ENCODE measurements around the gene RHOF.
"Not testable (repeated sequence)": the region's sequence is repeated elsewhere in the genome, so short reads cannot be mapped to it uniquely, and the experiment has no call there.

The RHOF gene

DNA sequence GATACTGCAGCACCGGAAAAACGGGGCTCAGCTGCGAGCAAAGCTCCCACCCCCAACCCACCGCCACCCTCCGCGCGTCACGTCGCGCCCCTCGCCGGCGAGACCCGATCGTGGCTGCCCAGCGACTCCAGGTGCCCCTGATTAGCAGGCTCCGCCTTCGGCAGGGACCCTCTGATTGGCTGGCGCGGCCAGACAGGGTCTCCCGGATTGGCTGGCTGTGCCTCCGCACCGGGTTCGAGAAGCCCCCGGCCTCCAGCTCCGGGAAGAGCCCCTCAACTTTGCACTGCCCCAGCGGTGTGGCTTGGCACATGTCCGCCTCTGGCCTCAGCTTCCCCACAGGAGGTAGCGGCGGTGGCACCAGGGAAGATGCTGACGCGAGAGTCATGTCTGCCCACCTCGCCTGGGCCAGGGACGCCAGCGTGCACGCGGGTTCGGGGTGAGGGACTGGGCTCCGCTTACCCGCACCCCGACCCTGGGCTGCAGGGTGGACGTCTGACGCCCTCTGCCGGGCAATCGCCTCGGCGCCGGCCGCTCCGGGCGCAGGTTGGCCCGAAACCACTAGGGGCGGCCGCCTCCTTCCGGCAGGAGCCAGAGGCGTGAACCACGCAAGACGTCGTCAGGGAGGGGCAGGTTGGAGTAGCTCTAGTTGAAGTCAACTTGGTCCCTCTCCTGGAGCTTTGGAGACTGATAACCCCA, 498 bp upstream of the RHOF start:
- H3K4me2 ChIP-seq (ENCODE audit: low read depth, low read length, poor library complexity, severe bottlenecking), result peak overlapping the region; percentile 81
- H3K27ac ChIP-seq (ENCODE audit: low read depth, low read length), result peak overlapping the region; percentile 74
- H3K27me3 ChIP-seq (ENCODE audit: low read length), result no peaks in the 10 kb centered on the region
- TF ChIP-seq CTCF (IDR thresholded peaks at IDR 0.05; ENCODE audit: insufficient read depth, low read length, poor library complexity, severe bottlenecking) (peak; percentile 97), EZH2phosphoT487 (conservative IDR thresholded peaks at IDR 0.05; ENCODE audit: low read length) (no peak)
- H3K9me3 ChIP-seq (ENCODE audit: insufficient read depth, low read length), result no peaks in the 10 kb centered on the region
- H4K20me1 ChIP-seq (ENCODE audit: low read depth, low read length), result no peaks in the 10 kb centered on the region
- peak overlapping the region; percentile 92 for H3K9ac ChIP-seq (ENCODE audit: low read length)
- H2AFZ ChIP-seq (ENCODE audit: low read depth, low read length, severe bottlenecking), result peak overlapping the region; percentile 79
- H3K4me3 ChIP-seq (ENCODE audit: insufficient read depth, low read length, poor library complexity, severe bottlenecking), result peak overlapping the region; percentile 85
- no peaks in the 10 kb centered on the region for H3K9me2 ChIP-seq (replicated peaks; ENCODE audit: insufficient read depth, low read length)
- H3K36me3 ChIP-seq (ENCODE audit: low read length), result no peaks in the 10 kb centered on the region
- peaks cover 34% of the 10 kb centered on the region for H3F3A ChIP-seq (ENCODE audit: insufficient read depth)
- H3K79me2 ChIP-seq (ENCODE audit: insufficient read depth, low read length), result peaks cover 30% of the 10 kb centered on the region

DNA sequence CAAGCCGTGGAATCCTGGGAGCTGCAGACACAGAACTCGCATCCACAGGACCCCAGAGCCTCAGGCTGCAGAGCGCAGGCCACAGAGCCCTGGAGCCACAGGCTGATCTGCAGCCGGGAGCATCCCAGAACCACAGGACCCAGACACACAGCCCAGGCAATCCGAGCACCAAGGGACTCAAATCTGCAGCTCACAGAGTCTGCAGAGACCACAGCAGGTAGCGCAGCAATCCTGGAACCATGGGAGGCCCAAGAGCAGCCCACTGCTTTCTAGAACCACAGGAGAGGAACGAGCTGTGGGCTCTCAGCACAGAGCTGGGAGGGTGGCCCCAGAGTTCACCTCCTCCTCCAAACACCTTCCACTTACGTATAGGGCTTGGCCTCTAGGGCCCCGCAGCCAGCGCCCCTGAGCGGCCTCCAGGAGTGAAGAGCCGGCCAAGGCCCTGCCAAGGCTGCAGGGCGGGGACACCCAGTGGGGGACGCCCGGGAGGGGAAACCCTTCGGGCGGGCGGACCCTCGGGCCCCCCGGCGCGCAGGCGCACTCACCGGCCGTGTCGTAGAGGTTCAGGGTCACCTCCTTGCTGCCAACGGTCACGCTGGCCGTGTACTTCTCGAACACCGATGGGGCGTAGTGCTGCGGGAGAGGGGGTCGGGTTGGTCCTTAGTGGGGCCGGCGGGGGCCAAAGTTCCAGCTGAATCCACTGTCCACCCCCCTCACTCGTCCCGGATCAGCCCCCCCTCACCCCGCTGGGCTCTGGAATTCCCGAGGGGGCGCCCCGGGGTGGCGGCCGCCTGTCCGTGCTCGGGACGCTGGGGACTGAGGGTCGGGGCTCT, 665 bp downstream of the RHOF start:
- H3K27me3 ChIP-seq (ENCODE audit: low read length), result no peaks in the 10 kb centered on the region
- H3K79me2 ChIP-seq (ENCODE audit: insufficient read depth, low read length), result peaks cover 39% of the 10 kb centered on the region
- peak overlapping the region; percentile 81 for H3K4me2 ChIP-seq (ENCODE audit: low read depth, low read length, poor library complexity, severe bottlenecking)
- H2AFZ ChIP-seq (ENCODE audit: low read depth, low read length, severe bottlenecking), result no peak overlapping the region
- H3K9me3 ChIP-seq (ENCODE audit: insufficient read depth, low read length), result no peaks in the 10 kb centered on the region
- H3K9me2 ChIP-seq (replicated peaks; ENCODE audit: insufficient read depth, low read length), result no peaks in the 10 kb centered on the region
- no peaks in the 10 kb centered on the region for H4K20me1 ChIP-seq (ENCODE audit: low read depth, low read length)
- peak overlapping the region; percentile 92 for H3K9ac ChIP-seq (ENCODE audit: low read length)
- peaks cover 31% of the 10 kb centered on the region for H3F3A ChIP-seq (ENCODE audit: insufficient read depth)
- H3K4me3 ChIP-seq (ENCODE audit: insufficient read depth, low read length, poor library complexity, severe bottlenecking), result peak overlapping the region; percentile 85
- no peaks in the 10 kb centered on the region for H3K36me3 ChIP-seq (ENCODE audit: low read length)
- TF ChIP-seq EZH2phosphoT487 (conservative IDR thresholded peaks at IDR 0.05; ENCODE audit: low read length), result no peak
- TF ChIP-seq CTCF (IDR thresholded peaks at IDR 0.05; ENCODE audit: insufficient read depth, low read length, poor library complexity, severe bottlenecking), result no peak
- peak overlapping the region; percentile 74 for H3K27ac ChIP-seq (ENCODE audit: low read depth, low read length)

DNA sequence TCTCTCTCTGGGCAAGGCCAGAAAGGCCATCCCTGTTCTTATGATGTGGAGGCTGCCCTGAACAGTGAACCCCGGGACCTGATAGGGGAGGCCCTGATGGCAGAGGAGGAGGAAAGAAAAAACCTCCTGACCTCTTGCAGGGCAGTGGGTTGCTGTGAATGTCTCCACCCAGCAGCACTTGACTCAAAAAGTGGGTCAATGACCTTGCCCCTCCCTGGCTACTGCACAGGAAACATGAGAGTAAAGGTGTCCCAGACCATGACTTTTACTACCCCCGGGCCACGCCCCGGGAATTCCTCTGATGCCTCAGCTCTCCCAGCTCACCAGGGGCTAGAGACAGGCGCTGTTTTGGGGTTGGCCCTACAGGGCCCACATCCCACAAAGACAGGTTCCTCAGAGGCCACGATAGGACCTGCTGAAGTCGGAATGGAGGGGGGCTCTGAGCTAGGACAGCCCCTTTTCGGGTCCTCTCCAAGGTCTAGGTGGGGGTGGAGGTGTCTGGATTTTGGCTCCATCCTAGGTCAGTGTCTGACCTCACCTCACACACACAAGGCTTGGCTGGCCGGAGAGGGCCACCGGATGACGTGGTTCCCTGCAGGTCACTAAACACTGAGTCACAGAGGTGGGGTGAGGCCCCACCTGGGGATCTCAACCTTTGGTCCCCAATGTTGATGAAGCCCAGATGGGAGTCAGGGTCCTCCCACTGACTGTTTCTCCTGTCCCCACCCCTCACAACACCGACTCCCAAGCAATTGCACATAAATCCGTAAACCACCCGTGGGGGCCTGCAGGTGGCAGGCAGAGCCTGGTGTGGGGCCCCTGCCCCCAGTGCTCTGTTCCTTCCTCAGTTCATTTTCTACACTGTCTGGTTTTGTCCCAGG, 1.6 kb downstream of the RHOF start:
- Histone ChIP-seq H3K9ac (ENCODE audit: low read length) (peak overlapping the region; percentile 92), H3K4me2 (ENCODE audit: low read depth, low read length, poor library complexity, severe bottlenecking) (peak overlapping the region; percentile 81), H4K20me1 (ENCODE audit: low read depth, low read length) (no peaks in the 10 kb centered on the region), H2AFZ (ENCODE audit: low read depth, low read length, severe bottlenecking) (no peak overlapping the region), H3K79me2 (ENCODE audit: insufficient read depth, low read length) (peaks cover 45% of the 10 kb centered on the region), H3F3A (ENCODE audit: insufficient read depth) (peaks cover 31% of the 10 kb centered on the region), H3K9me3 (ENCODE audit: insufficient read depth, low read length) (no peaks in the 10 kb centered on the region), H3K36me3 (ENCODE audit: low read length) (no peaks in the 10 kb centered on the region), H3K27me3 (ENCODE audit: low read length) (no peaks in the 10 kb centered on the region), H3K9me2 (replicated peaks; ENCODE audit: insufficient read depth, low read length) (no peaks in the 10 kb centered on the region), H3K27ac (ENCODE audit: low read depth, low read length) (peak overlapping the region; percentile 74), H3K4me3 (ENCODE audit: insufficient read depth, low read length, poor library complexity, severe bottlenecking) (peak overlapping the region; percentile 85)
- TF ChIP-seq CTCF (IDR thresholded peaks at IDR 0.05; ENCODE audit: insufficient read depth, low read length, poor library complexity, severe bottlenecking), result no peak
- TF ChIP-seq EZH2phosphoT487 (conservative IDR thresholded peaks at IDR 0.05; ENCODE audit: low read length), result no peak

GRCh38 chr12:121790785-121791184, 2.7 kb downstream of the RHOF start:
- not testable (repeated sequence) for H3K9me2 ChIP-seq (replicated peaks; ENCODE audit: insufficient read depth, low read length); H3K9me3 ChIP-seq (ENCODE audit: insufficient read depth, low read length); H2AFZ ChIP-seq (ENCODE audit: low read depth, low read length, severe bottlenecking); H3K36me3 ChIP-seq (ENCODE audit: low read length); H3K27me3 ChIP-seq (ENCODE audit: low read length); H4K20me1 ChIP-seq (ENCODE audit: low read depth, low read length)
- peaks cover 51% of the 10 kb centered on the region for H3K79me2 ChIP-seq (ENCODE audit: insufficient read depth, low read length)
- peak overlapping the region; percentile 20 for H3K4me3 ChIP-seq (ENCODE audit: insufficient read depth, low read length, poor library complexity, severe bottlenecking)
- peak overlapping the region; percentile 77 for H3K4me2 ChIP-seq (ENCODE audit: low read depth, low read length, poor library complexity, severe bottlenecking)
- H3F3A ChIP-seq (ENCODE audit: insufficient read depth), result peaks cover 31% of the 10 kb centered on the region
- peak overlapping the region; percentile 68 for H3K9ac ChIP-seq (ENCODE audit: low read length)
- H3K27ac ChIP-seq (ENCODE audit: low read depth, low read length), result peak overlapping the region; percentile 94
